AG09319 (cell line): Measurements from ENCODE around the gene CABLES1.

Experiments
- DNase-seq: peaks from one replicate; pipeline ENCODE4 v3.0.0-alpha.2; 2010; ENCODE audit warnings: low read depth; ENCODE audit errors: extremely low read depth
- CTCF ChIP-seq: IDR thresholded peaks from 2 replicates; pipeline ENCODE4 v1.5.1; 2011; ENCODE audit warnings: low read depth, mild to moderate bottlenecking, inconsistent platforms, low read length, moderate library complexity

CABLES1 gene

GRCh38 chr18:23243178-23243577, 107.9 kb downstream of the CABLES1 start:
- TF ChIP-seq CTCF: no peak
- DNase-seq: no peak

- DNase-seq: no peak
- TF ChIP-seq CTCF: no peak
Observed at GRCh38 chr18:23243816-23244215, 108.5 kb downstream of the CABLES1 start.

GRCh38 chr18:23244401-23244800, 109.1 kb downstream of the CABLES1 start:
- no peak for DNase-seq
- TF ChIP-seq CTCF: no peak

DNA sequence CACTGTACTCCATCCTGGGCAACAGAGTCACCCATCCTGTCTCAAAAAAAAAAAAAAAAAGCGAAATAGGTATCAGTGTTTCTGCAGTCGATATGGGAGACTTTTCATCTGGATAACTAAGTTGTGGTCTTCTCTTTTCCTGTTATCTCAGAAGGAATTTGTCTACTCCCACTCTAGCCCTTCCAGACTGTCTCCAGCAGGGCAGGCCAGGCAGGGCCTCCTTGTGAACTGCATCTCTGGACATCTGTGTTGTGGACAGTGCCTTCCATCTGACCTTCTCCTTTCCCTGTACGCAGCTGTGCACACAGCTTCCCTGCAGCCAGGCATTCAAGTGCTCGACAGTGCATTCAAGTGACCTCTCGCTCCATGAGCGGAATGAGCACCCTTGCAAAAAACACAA, 110.2 kb downstream of the CABLES1 start:
- no peak for DNase-seq
- no peak for TF ChIP-seq CTCF

DNA sequence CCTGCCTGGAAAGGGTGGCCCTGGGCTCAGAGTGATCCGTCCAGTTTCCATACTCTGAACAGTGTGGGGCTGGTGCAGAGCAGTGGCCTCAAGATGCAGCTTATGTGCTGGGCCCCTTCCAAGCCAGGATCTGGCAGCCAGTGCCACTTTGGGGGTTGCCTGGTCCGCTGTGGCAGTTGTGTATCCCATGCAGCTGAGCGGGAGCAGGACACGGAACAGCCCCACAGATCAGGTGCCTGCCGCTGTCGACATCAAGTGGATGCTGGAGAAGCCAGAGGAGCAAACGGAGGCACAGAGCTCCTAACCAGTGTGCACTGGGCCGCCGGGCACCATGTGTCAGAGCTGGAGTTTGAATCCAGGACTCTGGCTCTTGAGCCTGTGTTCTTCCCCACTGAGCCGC, 112.0 kb downstream of the CABLES1 start:
- no peak for DNase-seq
- no peak for TF ChIP-seq CTCF

- no peak for TF ChIP-seq CTCF
- no peak for DNase-seq
Observed at GRCh38 chr18:23247896-23248295, 112.6 kb downstream of the CABLES1 start.

DNA sequence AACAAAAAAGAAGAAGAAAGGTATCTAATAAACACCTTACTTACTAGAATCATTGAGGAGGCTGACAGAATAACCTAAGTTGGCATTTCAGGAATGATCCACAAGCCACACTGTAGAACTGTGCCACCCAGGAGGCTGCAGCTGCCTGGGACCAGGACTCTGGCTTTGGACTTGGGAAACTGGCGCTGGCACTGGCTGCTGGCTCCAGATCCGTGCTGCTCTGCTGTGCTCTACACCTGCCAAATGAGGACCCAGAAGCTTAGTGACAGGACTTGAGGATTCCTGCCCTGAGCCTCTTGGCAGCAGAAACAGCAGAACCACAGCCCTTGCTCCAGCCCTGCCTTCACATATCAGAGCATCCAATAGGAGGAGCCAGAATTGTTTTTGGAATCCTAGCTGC, 113.5 kb downstream of the CABLES1 start:
- no peak for TF ChIP-seq CTCF
- DNase-seq: no peak
